Measurements from ENCODE around the gene ERVK3-1.

The ERVK3-1 gene

GRCh38 chr19:58311345-58311865, 6.2 kb downstream of the ERVK3-1 start:
- Histone ChIP-seq H3K9ac (no peak overlapping the region), H3K27ac (no peak overlapping the region), H3K27me3 (no peaks in the 10 kb centered on the region), H3K9me3 (replicated peaks in 1 of 11) (peaks cover 0 to 30% (median 6%) of the 10 kb centered on the region in 11 experiments; a peak in 7 of 22 replicates), H3K36me3 (peaks cover 94 to 99% (median 97%) of the 10 kb centered on the region in 11 experiments), H3K4me3 (no peak overlapping the region), H3K4me2 (no peak overlapping the region), H3K4me1 (peaks cover 7 to 15% (median 9%) of the 10 kb centered on the region in 10 experiments), H4K20me1 (peaks cover 5 to 93% (median 54%) of the 10 kb centered on the region in 11 experiments; a peak in 20 of 22 replicates)
- no peak for TF ChIP-seq Cebpa-rat (IDR thresholded peaks at IDR 0.05)

- no peaks in the 10 kb centered on the region for H3K4me1 ChIP-seq
- peaks cover 21 to 95% (median 69%) of the 10 kb centered on the region in 11 experiments; a peak in 21 of 22 replicates for H4K20me1 ChIP-seq
- H3K27ac ChIP-seq: no peak overlapping the region
- H3K27me3 ChIP-seq: no peaks in the 10 kb centered on the region
- H3K9ac ChIP-seq: no peak overlapping the region
- H3K9me3 ChIP-seq (replicated peaks in 1 of 11): peaks cover 0 to 19% (median 4%) of the 10 kb centered on the region in 11 experiments; a peak in 6 of 22 replicates
- TF ChIP-seq Cebpa-rat (IDR thresholded peaks at IDR 0.05): no peak
- H3K4me2 ChIP-seq: no peak overlapping the region
- H3K36me3 ChIP-seq: peaks cover 55 to 79% (median 71%) of the 10 kb centered on the region in 11 experiments
- no peak overlapping the region for H3K4me3 ChIP-seq
Observed at GRCh38 chr19:58315580-58315979, 10.4 kb downstream of the ERVK3-1 start.

GRCh38 chr19:58317476-58318072, 12.4 kb downstream of the ERVK3-1 start:
- peaks cover 43 to 78% (median 58%) of the 10 kb centered on the region in 11 experiments for H3K36me3 ChIP-seq

GRCh38 chr19:58318297-58318696, 13.1 kb downstream of the ERVK3-1 start:
- Histone ChIP-seq H3K36me3 (peaks cover 36 to 77% (median 58%) of the 10 kb centered on the region in 11 experiments), H3K9me3 (replicated peaks in 1 of 11) (0 out of 22 replicates have a peak, but pooled peaks cover 0 to under 1% (median 0%) of the 10 kb centered on the region in 11 experiments), H3K27ac (no peak overlapping the region), H3K4me2 (no peak overlapping the region), H3K27me3 (no peaks in the 10 kb centered on the region), H3K4me3 (no peak overlapping the region), H3K9ac (no peak overlapping the region), H4K20me1 (peaks cover 21 to 80% (median 54%) of the 10 kb centered on the region in 11 experiments; a peak in 21 of 22 replicates), H3K4me1 (no peaks in the 10 kb centered on the region)
- no peak for TF ChIP-seq Cebpa-rat (IDR thresholded peaks at IDR 0.05)

More at GRCh38 chr19:58317476-58318072, 12.4 kb downstream of the ERVK3-1 start:
- H4K20me1 ChIP-seq: peaks cover 21 to 81% (median 56%) of the 10 kb centered on the region in 11 experiments; a peak in 21 of 22 replicates
- no peak overlapping the region for H3K4me2 ChIP-seq
- H3K9me3 ChIP-seq (replicated peaks in 1 of 11): 0 out of 22 replicates have a peak, but pooled peaks cover 0 to 4% (median 0%) of the 10 kb centered on the region in 11 experiments
- no peak overlapping the region for H3K27ac ChIP-seq
- no peaks in the 10 kb centered on the region for H3K4me1 ChIP-seq
- H3K4me3 ChIP-seq: no peak overlapping the region
- no peak overlapping the region for H3K9ac ChIP-seq
- TF ChIP-seq Cebpa-rat (IDR thresholded peaks at IDR 0.05): no peak
- H3K27me3 ChIP-seq: no peaks in the 10 kb centered on the region

- Histone ChIP-seq H3K4me2 (no peak overlapping the region), H3K4me1 (no peaks in the 10 kb centered on the region), H3K27me3 (no peaks in the 10 kb centered on the region), H3K9me3 (replicated peaks in 1 of 11) (no peaks in the 10 kb centered on the region), H3K9ac (no peak overlapping the region), H3K36me3 (peaks cover 26 to 70% (median 53%) of the 10 kb centered on the region in 11 experiments), H3K27ac (no peak overlapping the region), H3K4me3 (no peak overlapping the region), H4K20me1 (peaks cover 21 to 79% (median 54%) of the 10 kb centered on the region in 11 experiments; a peak in 21 of 22 replicates)
- TF ChIP-seq Cebpa-rat (IDR thresholded peaks at IDR 0.05): no peak
Observed at GRCh38 chr19:58319241-58319640, 14.1 kb downstream of the ERVK3-1 start.

- Histone ChIP-seq H3K27ac (peak overlapping the region in 7 of 11 experiments; percentile 69 to 84 (median 76); a peak in 7 of 22 replicates), H3K4me1 (peaks cover 32 to 41% (median 37%) of the 10 kb centered on the region in 10 experiments), H3K4me3 (peak overlapping the region; percentile 59 to 91 (median 82)), H3K27me3 (no peaks in the 10 kb centered on the region), H3K4me2 (peak overlapping the region; percentile 80 to 96 (median 89)), H4K20me1 (peaks cover 0 to 28% (median 12%) of the 10 kb centered on the region in 11 experiments; a peak in 12 of 22 replicates), H3K9ac (peak overlapping the region; percentile 75 to 89 (median 85)), H3K36me3 (peaks cover 5 to 37% (median 19%) of the 10 kb centered on the region in 11 experiments; a peak in 16 of 22 replicates), H3K9me3 (replicated peaks in 1 of 11) (no peaks in the 10 kb centered on the region)
- TF ChIP-seq Cebpa-rat (IDR thresholded peaks at IDR 0.05): no peak
Observed at GRCh38 chr19:58325311-58326022, 20.3 kb downstream of the ERVK3-1 start.

GRCh38 chr19:58326501-58326913, 21.3 kb downstream of the ERVK3-1 start:
- Histone ChIP-seq H4K20me1 (peaks cover 0 to 23% (median 8%) of the 10 kb centered on the region in 11 experiments; a peak in 10 of 22 replicates), H3K27ac (peak overlapping the region; percentile 45 to 87 (median 76); a peak in 21 of 22 replicates), H3K9ac (peak overlapping the region; percentile 75 to 89 (median 85)), H3K27me3 (no peaks in the 10 kb centered on the region), H3K36me3 (peaks cover 5 to 31% (median 19%) of the 10 kb centered on the region in 11 experiments; a peak in 16 of 22 replicates), H3K4me1 (peaks cover 32 to 42% (median 37%) of the 10 kb centered on the region in 10 experiments), H3K4me3 (peak overlapping the region; percentile 59 to 91 (median 82)), H3K4me2 (peak overlapping the region; percentile 80 to 96 (median 89)), H3K9me3 (replicated peaks in 1 of 11) (no peaks in the 10 kb centered on the region)
- TF ChIP-seq Cebpa-rat (IDR thresholded peaks at IDR 0.05): no peak

- Histone ChIP-seq H3K27ac (peak within 1 kb of the TSS; percentile 45 to 87 (median 76); a peak in 21 of 22 replicates), H3K36me3 (peaks cover 2 to 24% (median 13%) of the 10 kb centered on the region in 11 experiments; a peak in 15 of 22 replicates), H3K27me3 (no peaks in the 10 kb centered on the region), H3K9ac (peak within 1 kb of the TSS; percentile 75 to 89 (median 85)), H3K4me2 (peak within 1 kb of the TSS; percentile 80 to 96 (median 91)), H3K4me3 (peak within 1 kb of the TSS; percentile 59 to 91 (median 82)), H3K4me1 (peaks cover 32 to 42% (median 37%) of the 10 kb centered on the region in 10 experiments), H3K9me3 (replicated peaks in 1 of 11) (no peaks in the 10 kb centered on the region), H4K20me1 (peaks cover 0 to 23% (median 8%) of the 10 kb centered on the region in 11 experiments; a peak in 10 of 22 replicates)
- TF ChIP-seq Cebpa-rat (IDR thresholded peaks at IDR 0.05): no peak
Observed at GRCh38 chr19:58326914-58327726, 21.9 kb downstream of the ERVK3-1 start, which contains the start of gene ZSCAN22. Gene ZSCAN22 (plus strand): TSS chr19:58326994. CDS start chr19:58334803, 7,809 bp downstream.

Measured in BLaER1 treated with 17β-estradiol and CSF1 and Interleukin-3, amounts not matched to agents 10 nM and 100 nM (cell line).